HepG2 (cell line): Measurements from ENCODE around the gene HYAL1. TPM values are rescaled to one million over a fixed set of nuclear protein-coding genes. Genes with fewer than 3 reads are reported as not detected.

ENCODE experiments used
- CCAR2 ChIP-seq: fragments of 200-400 bp; formaldehyde crosslinking; optimal IDR thresholded peaks from 2 replicates; pipeline ENCODE3; 2018; ENCODE audit warnings: low read depth, mild to moderate bottlenecking, low read length, moderate library complexity
- CENPT ChIP-seq: sonication (generic); formaldehyde crosslinking; IDR thresholded peaks from 2 replicates; pipeline ENCODE4 v1.8.0; 2022; ENCODE audit warnings: low read depth, mild to moderate bottlenecking, moderate library complexity, missing genetic modification reagents
- ETV5 ChIP-seq: IDR thresholded peaks from 2 replicates; pipeline ENCODE4 v1.6.1; 2018; ENCODE audit warnings: missing biosample characterization, missing genetic modification reagents, inconsistent platforms, borderline replicate concordance
- ETV6 ChIP-seq: sonication (generic); formaldehyde crosslinking; conservative IDR thresholded peaks from 2 replicates; pipeline ENCODE4 v1.4.0; 2020; ENCODE audit warnings: missing genetic modification reagents
- KDM6A ChIP-seq: IDR thresholded peaks from 2 replicates; pipeline ENCODE4 v1.6.1; 2016; ENCODE audit warnings: low read depth
- MTA1 ChIP-seq: sonication (generic); formaldehyde crosslinking; IDR thresholded peaks from 2 replicates; pipeline ENCODE4 v1.4.0; 2020; ENCODE audit warnings: missing genetic modification reagents, mild to moderate bottlenecking, borderline replicate concordance
- PHF8 ChIP-seq: sonication (generic); formaldehyde crosslinking; IDR thresholded peaks from 2 replicates; pipeline ENCODE4 v1.5.0; 2020; ENCODE audit warnings: missing genetic modification reagents
- RARG ChIP-seq: sonication (generic); formaldehyde crosslinking; IDR thresholded peaks from 2 replicates; pipeline ENCODE4 v1.4.0; 2020; ENCODE audit warnings: low read depth, mild to moderate bottlenecking, missing genetic modification reagents
- RXRA ChIP-seq: sonication (generic); formaldehyde crosslinking; IDR thresholded peaks from 2 replicates; pipeline ENCODE4 v1.5.1; 2020; ENCODE audit warnings: missing genetic modification reagents
- SATB2 ChIP-seq: sonication (generic); formaldehyde crosslinking; IDR thresholded peaks from 2 replicates; pipeline ENCODE4 v1.5.0; 2020; ENCODE audit warnings: missing genetic modification reagents
- SIX1 ChIP-seq: sonication (generic); formaldehyde crosslinking; IDR thresholded peaks from 2 replicates; pipeline ENCODE4 v1.4.0; 2020; ENCODE audit warnings: missing genetic modification reagents, borderline replicate concordance
- TBX2 ChIP-seq: sonication (generic); formaldehyde crosslinking; IDR thresholded peaks from 2 replicates; pipeline ENCODE4 v1.5.0; 2020; ENCODE audit warnings: missing genetic modification reagents, mild to moderate bottlenecking, borderline replicate concordance
- TEAD2 ChIP-seq: sonication (generic); formaldehyde crosslinking; IDR thresholded peaks from 2 replicates; pipeline ENCODE4 v1.9.0; 2021; ENCODE audit warnings: missing genetic modification reagents
- TMF1 ChIP-seq: sonication (generic); formaldehyde crosslinking; IDR thresholded peaks from 2 replicates; pipeline ENCODE4 v1.8.1; 2022; ENCODE audit warnings: low read depth, missing genetic modification reagents
- ZBTB1 ChIP-seq: sonication (generic); formaldehyde crosslinking; IDR thresholded peaks from 2 replicates; pipeline ENCODE4 v1.4.0; 2020; ENCODE audit warnings: missing genetic modification reagents, borderline replicate concordance
- ZBTB21 ChIP-seq: sonication (generic); formaldehyde crosslinking; IDR thresholded peaks from 2 replicates; pipeline ENCODE4 v1.4.0; 2020; ENCODE audit warnings: missing genetic modification reagents
- ZNF274 ChIP-seq: sonication (generic); formaldehyde crosslinking; IDR thresholded peaks from 2 replicates; pipeline ENCODE4 v1.5.1; 2020; ENCODE audit warnings: mild to moderate bottlenecking, missing genetic modification reagents
- ZNF605 ChIP-seq: sonication (generic); formaldehyde crosslinking; IDR thresholded peaks from 2 replicates; pipeline ENCODE4 v1.8.0; 2022; ENCODE audit warnings: mild to moderate bottlenecking, missing genetic modification reagents
- polyA plus RNA-seq, 8 experiments: library from polyadenylated mRNA; depleted of rRNA in 3 of 8; stranded (reverse) in 7 of 8; unstranded in 1 of 8; fragments of >200 nt; fragmentation: Illumina TruSeq in 4 of 8; extraction: Trizol in 4 of 8; gene quantifications; 2 replicates each; pipeline versions ENCODE4 v1.2.1 to v1.2.3, GENCODE V29; 2011 to 2016; ENCODE audit warnings: low read depth in 4 of 8, missing spikeins in 1 of 8, mixed read lengths in 1 of 8; ENCODE audit not compliant: insufficient read depth in 1 of 8
- total RNA-seq, 5 experiments: library from RNA; depleted of rRNA; stranded (reverse); fragments of >200 nt; fragmentation: Illumina TruSeq; extraction: Trizol; gene quantifications; 2 replicates each; pipeline ENCODE4 v1.2.3, GENCODE V29; 2016; ENCODE audit warnings: low read depth in 1 of 5
- TF ChIP-seq, protein P1 (sequence below): sonication (generic); formaldehyde crosslinking; IDR thresholded peaks from 2 replicates; pipeline ENCODE4 v1.4.0; 2020; ENCODE audit warnings: mild to moderate bottlenecking, missing genetic modification reagents
- TF ChIP-seq, protein P2 (sequence below): sonication (generic); formaldehyde crosslinking; IDR thresholded peaks from 2 replicates; pipeline ENCODE4 v1.4.0; 2020; ENCODE audit warnings: mild to moderate bottlenecking, missing genetic modification reagents
- TF ChIP-seq, protein P3 (sequence below): sonication (generic); formaldehyde crosslinking; IDR thresholded peaks from 2 replicates; pipeline ENCODE4 v1.5.0; 2020; ENCODE audit warnings: mild to moderate bottlenecking, missing genetic modification reagents, moderate library complexity
- TF ChIP-seq, protein P4 (sequence below): sonication (generic); formaldehyde crosslinking; IDR thresholded peaks from 2 replicates; pipeline ENCODE4 v1.4.0; 2020; ENCODE audit warnings: missing genetic modification reagents, low read depth, mild to moderate bottlenecking, borderline replicate concordance
- TF ChIP-seq, protein P5 (sequence below): sonication (generic); formaldehyde crosslinking; IDR thresholded peaks from 2 replicates; pipeline ENCODE4 v1.4.0; 2020; ENCODE audit warnings: mild to moderate bottlenecking, missing genetic modification reagents

Gene HYAL1
- total and polyA plus RNA-seq, 2 of the 13 experiments (the other 11 are each of a cell fraction or from before 2014, with no cell fraction given), result 76.5 to 193 TPM

DNA sequence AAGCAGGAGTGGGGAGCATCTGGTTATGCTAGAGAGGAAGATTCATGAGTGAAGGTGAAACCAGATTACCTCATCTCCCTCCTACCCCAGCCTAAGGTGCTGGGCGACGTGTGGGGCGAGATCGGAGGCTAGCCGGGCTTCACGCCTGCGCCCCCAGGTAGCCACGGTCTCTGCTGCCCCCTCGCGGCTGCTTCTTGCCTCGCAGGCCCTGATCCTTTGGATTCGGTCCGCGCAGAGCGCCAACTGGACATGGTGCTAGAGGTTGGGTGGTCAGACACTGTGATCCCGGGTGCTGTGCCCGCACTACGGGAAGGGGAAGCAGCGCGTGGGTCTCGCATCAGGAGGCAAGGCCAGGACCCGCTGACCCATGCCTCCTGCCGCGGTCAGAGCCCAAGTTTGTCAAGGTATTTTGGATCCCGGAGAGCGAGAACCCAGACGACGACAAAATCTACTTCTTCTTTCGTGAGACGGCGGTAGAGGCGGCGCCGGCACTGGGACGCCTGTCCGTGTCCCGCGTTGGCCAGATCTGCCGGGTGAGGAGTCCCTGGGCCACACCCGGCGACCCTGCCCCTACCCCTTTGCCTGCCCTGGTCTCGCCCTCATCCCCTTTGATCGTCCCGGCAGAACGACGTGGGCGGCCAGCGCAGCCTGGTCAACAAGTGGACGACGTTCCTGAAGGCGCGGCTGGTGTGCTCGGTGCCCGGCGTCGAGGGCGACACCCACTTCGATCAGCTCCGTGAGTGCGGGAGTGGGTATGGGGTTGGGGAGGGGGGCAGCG is 30.3 kb downstream of the HYAL1 start (continued):
- no peak; the same call in 1 of the 2 replicates for TF ChIP-seq CENPT (CRISPR knock-in tag)
- no peak for TF ChIP-seq CCAR2
- TF ChIP-seq, protein P1, sequence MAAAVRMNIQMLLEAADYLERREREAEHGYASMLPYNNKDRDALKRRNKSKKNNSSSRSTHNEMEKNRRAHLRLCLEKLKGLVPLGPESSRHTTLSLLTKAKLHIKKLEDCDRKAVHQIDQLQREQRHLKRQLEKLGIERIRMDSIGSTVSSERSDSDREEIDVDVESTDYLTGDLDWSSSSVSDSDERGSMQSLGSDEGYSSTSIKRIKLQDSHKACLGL, result no peak
- TF ChIP-seq, protein P2, sequence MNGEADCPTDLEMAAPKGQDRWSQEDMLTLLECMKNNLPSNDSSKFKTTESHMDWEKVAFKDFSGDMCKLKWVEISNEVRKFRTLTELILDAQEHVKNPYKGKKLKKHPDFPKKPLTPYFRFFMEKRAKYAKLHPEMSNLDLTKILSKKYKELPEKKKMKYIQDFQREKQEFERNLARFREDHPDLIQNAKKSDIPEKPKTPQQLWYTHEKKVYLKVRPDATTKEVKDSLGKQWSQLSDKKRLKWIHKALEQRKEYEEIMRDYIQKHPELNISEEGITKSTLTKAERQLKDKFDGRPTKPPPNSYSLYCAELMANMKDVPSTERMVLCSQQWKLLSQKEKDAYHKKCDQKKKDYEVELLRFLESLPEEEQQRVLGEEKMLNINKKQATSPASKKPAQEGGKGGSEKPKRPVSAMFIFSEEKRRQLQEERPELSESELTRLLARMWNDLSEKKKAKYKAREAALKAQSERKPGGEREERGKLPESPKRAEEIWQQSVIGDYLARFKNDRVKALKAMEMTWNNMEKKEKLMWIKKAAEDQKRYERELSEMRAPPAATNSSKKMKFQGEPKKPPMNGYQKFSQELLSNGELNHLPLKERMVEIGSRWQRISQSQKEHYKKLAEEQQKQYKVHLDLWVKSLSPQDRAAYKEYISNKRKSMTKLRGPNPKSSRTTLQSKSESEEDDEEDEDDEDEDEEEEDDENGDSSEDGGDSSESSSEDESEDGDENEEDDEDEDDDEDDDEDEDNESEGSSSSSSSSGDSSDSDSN, result no peak; the same call in 1 of the 2 replicates
- no peak for TF ChIP-seq SIX1 (CRISPR knock-in tag)
- TF ChIP-seq, protein P3, sequence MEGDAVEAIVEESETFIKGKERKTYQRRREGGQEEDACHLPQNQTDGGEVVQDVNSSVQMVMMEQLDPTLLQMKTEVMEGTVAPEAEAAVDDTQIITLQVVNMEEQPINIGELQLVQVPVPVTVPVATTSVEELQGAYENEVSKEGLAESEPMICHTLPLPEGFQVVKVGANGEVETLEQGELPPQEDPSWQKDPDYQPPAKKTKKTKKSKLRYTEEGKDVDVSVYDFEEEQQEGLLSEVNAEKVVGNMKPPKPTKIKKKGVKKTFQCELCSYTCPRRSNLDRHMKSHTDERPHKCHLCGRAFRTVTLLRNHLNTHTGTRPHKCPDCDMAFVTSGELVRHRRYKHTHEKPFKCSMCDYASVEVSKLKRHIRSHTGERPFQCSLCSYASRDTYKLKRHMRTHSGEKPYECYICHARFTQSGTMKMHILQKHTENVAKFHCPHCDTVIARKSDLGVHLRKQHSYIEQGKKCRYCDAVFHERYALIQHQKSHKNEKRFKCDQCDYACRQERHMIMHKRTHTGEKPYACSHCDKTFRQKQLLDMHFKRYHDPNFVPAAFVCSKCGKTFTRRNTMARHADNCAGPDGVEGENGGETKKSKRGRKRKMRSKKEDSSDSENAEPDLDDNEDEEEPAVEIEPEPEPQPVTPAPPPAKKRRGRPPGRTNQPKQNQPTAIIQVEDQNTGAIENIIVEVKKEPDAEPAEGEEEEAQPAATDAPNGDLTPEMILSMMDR (CRISPR knock-in tag), result peak; percentile 99
- TF ChIP-seq, protein P4, sequence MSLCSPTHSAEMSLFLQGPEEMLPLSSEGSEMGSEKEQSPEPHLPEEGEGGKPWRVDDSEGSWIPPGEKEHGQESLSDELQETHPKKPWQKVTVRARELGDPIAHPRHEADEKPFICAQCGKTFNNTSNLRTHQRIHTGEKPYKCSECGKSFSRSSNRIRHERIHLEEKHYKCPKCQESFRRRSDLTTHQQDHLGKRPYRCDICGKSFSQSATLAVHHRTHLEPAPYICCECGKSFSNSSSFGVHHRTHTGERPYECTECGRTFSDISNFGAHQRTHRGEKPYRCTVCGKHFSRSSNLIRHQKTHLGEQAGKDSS (CRISPR knock-in tag), result no peak; the same call in 1 of the 2 replicates
- TF ChIP-seq TBX2 (CRISPR knock-in tag), result peak; percentile 61; the same call in 1 of the 2 replicates
- no peak for TF ChIP-seq RARG (CRISPR knock-in tag)
- TF ChIP-seq MTA1, result peak; percentile 38; the same call in 1 of the 2 replicates
- no peak for TF ChIP-seq ZNF274 (CRISPR knock-in tag)
- TF ChIP-seq ZNF605, result no peak
- peak; percentile 40; the same call in 1 of the 2 replicates for TF ChIP-seq ETV5 (CRISPR knock-in tag)
- peak; percentile 78 for TF ChIP-seq RXRA (CRISPR knock-in tag)
- no peak for TF ChIP-seq ZBTB21
- no peak for TF ChIP-seq ETV6
- no peak for TF ChIP-seq KDM6A (CRISPR knock-in tag)
- no peak for TF ChIP-seq TEAD2
- no peak for TF ChIP-seq SATB2 (CRISPR knock-in tag)
- TF ChIP-seq PHF8 (CRISPR knock-in tag), result no peak
- no peak for TF ChIP-seq TMF1
- no peak for TF ChIP-seq ZBTB1 (CRISPR knock-in tag)
- TF ChIP-seq, protein P5, sequence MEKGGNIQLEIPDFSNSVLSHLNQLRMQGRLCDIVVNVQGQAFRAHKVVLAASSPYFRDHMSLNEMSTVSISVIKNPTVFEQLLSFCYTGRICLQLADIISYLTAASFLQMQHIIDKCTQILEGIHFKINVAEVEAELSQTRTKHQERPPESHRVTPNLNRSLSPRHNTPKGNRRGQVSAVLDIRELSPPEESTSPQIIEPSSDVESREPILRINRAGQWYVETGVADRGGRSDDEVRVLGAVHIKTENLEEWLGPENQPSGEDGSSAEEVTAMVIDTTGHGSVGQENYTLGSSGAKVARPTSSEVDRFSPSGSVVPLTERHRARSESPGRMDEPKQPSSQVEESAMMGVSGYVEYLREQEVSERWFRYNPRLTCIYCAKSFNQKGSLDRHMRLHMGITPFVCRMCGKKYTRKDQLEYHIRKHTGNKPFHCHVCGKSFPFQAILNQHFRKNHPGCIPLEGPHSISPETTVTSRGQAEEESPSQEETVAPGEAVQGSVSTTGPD (CRISPR knock-in tag), result no peak
